Measurements from ENCODE around the gene IFT122.

The IFT122 gene

GRCh38 chr3:129417326-129417725 lies 22.7 kb upstream of the IFT122 start:
- peak; percentile 25 for DNase-seq

DNA sequence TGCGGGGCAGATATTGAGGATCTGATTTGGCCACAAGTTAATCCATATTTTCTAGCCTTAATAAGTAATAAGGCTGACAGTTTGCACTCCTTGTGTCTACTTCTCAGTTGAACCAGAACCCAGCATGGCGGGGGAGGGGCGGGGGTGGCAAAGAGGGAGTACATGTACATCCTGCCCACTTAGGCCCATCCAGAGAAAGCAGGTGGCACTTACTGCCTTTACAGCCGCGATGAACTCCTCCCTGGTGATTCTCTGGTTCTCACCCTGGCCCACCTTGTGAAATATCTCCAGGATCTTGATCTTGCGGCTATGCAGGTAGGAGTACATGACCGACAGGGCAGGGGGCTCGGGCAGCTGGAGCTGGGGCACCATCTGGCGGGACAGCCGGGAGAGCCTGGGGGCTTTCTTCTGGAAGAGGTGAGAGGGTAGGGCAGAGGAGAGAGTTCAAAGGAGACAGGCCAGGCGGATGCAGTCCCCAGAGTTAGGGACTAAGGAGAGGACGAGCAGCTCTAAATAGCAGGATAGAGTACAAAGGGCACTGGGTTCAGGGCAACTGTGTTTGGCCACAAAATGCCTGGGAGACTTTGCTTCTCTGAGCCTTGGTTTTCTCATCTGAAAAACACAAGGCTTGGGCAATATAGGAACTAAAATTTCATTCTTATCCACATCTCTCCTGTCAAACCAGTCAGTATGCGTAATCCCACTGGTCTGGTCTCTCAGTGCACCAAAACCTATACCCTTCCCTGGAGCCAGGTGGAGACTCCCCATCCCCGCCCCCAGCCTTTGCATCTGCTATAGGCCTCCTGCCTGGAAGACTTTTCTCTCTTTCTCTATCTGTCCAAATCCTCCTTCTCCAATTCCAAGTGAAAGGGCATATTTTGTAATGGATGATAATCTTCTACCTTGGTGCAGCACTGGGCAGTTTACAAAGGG lies 21.7 kb upstream of the IFT122 start:
- DNase-seq, result no peak

GRCh38 chr3:129419476-129419875 lies 20.5 kb upstream of the IFT122 start:
- no peak for DNase-seq

DNA sequence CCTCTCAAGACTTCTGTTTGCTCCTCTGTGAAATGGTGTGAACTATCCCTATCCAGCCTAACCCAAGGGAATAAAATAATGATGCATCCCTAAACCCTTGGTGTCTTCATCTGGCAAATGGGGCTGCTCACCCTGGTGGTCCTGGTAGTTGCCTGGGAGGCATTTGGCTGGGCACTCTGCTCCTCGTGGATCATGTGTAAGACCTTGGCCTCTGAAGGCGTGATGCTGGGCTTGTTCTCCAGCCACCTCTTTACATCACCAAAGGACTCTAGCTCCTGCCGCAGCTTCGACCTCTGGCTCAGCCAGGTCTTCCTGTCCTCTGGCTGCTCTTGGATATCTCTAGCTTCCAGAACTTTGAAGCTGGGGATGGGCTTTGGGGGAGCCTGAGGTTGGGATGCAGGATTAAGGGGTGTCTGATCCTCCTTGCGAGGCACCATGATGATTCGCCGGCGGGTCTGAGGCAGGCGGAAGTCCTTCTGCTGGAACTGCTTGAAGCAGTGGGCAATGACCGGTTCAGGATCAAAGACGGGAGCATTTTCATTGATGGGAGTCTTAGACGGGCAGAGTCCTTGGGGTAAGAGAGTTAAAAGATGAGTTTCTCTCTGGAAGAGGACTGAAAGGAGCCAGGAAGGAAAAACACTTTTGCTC lies 18.7 kb upstream of the IFT122 start:
- DNase-seq, result no peak

DNA sequence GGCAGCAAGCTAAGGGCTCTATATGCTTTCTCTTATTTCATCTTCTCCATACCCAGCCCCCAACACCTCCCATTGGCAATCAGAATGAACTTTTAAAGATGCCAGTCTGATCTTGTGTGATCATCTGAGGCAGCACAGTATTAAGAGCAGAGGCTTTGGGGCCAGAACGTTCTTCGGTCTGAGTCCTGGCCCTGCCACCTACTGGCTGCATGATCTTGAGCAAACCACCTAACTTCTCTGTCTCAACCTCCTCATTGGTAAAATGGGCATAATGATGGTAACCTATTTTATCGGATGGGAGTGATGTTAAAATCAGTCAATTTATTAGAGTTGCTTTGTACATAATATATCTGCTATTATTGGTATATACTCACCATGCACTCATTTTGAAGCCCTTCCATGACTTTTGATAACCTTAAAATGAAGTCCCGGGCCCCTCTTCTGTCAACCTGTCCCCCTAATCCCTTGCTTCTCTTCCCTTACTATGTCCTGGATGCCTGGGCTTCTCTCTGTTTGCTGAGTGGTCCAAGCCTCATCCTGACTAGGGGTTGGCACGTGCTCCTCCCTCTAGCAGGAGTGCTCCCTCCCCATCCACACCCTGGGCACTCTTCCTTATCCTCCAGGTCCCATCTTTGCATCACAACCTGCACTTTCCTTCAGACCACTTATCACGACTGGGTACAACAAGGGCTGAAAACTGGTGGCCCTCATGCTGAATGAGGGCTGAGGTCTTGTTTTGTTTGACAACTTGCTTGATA lies 17.9 kb upstream of the IFT122 start:
- no peak for DNase-seq

DNA sequence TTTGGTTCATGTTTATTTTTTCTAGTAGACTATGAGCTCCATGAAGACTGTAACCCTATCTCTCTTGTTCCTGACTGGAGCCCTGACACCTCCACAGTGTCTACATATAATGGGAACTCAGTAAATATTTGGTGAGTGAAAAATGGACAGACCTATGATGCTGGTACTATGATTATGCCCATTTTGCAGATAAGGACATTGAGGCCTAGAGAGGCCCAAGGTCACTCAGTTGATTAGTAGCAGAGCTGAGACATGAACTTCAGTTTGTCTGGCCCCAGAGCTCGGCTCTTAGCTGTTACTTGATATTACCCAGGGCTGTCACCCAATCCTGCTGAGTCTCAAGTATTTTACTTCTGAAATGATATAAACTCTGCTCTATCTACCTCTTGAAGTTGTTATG lies 17.1 kb upstream of the IFT122 start:
- no peak for DNase-seq

DNA sequence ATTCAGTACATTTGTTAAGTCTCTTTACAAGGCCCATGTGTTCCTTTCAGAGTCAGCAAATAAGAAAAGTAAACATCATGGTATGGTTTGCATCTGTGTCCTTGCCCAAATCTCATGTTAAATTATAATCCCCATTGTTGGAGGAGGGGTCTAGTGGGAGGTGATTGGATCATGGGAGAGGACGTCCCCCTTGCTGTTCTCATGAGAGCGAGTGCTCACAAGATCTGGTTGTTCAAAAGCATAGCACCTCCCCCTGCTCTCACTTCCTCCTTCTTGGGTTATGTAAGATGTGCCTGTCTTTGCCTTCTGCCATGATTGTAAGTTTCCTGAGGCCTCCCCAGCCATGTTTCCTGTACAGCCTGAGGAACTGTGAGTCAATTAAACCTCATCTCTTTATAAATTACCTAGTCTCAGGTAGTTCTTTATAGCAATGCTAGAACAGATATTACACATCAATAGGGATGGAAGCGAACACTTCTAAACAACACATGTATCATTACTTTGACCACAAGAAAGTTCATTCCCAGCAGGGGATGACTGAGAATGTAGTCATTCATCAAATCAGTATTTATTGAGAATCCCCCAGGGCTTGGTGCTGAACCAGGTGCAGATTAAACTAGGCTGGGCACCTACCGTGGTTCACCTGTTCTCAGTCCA lies 15.7 kb upstream of the IFT122 start:
- DNase-seq, result peak; percentile 97

DNA sequence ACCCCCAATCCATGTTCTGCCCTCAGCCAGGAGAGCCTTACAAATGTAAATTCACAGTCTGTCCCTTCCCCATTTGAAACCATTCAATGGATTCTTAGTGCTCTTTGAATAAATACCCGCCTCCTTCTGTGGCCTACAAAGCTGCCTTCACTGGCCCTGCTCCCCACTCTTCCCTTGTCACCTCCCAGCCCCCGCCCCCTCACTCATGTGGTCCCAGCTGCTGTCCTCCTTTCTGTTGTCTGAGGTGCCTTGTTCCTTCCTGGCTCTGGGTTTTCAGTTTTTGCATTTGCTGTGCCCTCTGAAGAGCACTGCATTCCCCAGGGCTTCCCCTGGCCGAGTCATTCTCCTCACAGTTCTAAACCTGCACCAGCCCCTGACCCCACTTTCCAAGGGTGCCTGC lies 14.8 kb upstream of the IFT122 start:
- DNase-seq, result no peak

- DNase-seq, result no peak
Observed at GRCh38 chr3:129425619-129426018, 14.4 kb upstream of the IFT122 start.

DNA sequence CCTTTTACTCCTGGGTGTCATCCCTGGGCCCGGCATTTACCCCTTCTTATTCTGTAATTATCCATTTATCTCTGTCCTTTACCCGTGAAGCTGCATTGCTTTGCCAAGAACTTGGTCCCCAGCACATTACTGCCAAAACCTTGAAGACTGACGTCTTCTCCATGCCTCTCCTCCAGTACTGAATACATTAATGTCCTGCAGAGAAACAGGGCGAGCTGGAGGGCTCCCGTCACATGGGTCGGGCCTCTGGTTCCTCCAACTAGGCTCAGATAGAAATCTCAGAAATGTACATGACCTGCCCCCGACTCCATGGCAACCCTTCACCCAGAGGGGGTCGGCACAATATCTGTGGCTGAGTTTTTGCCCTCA lies 12.0 kb upstream of the IFT122 start:
- DNase-seq, result no peak

GRCh38 chr3:129428376-129429079 lies 11.5 kb upstream of the IFT122 start, which contains the start of gene EFCAB12:
Gene EFCAB12 (minus strand): TSS chr3:129428636. CDS start chr3:129428488, 148 bp downstream.
- peak; percentile 78 for DNase-seq

DNA sequence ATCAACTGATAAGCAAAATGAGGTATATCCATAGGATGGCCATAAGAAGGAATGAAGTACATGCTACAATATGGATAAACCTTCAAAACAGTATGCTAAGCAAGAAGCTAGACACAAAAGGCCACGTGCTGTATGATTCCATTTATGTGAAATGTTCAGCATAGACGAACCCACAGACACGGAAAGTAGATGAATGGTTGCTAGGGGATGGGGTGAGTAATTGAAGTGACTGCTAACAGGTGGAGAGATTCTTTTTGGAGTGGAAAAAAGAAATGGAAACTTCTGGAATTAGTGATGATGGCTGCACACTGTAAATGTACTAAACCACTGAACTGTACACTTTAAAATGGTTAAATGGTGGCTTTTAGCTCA lies 11.0 kb upstream of the IFT122 start:
- DNase-seq, result no peak

- no peak for DNase-seq
Observed at GRCh38 chr3:129429602-129430001, 10.4 kb upstream of the IFT122 start.

GRCh38 chr3:129432036-129432435 lies 8.0 kb upstream of the IFT122 start:
- DNase-seq, result peak; percentile 57

- DNase-seq, result peak; percentile 37
Observed at GRCh38 chr3:129432671-129433070, 7.4 kb upstream of the IFT122 start.

- DNase-seq, result no peak
Observed at GRCh38 chr3:129433565-129433964, 6.5 kb upstream of the IFT122 start.

GRCh38 chr3:129434140-129434539 lies 5.9 kb upstream of the IFT122 start:
- DNase-seq, result no peak

DNA sequence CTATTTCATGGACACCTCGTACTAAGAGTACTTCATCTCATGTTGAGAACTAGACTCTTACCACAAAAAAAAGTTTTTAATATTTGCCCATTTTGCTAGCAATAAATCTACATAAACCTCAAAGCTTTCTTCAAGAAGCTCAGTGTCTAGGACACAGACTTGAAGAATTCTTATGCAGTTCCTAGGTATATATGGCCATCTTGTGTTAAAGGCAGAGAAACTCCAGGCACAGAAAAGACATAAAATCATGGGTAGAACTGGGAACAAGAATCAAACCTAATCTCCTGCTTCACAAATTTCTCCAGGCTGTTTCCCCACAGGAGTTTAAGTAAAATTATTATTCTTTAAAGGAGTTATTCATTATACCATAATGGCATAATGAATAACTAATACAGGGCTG lies 4.7 kb upstream of the IFT122 start:
- DNase-seq, result no peak

DNA sequence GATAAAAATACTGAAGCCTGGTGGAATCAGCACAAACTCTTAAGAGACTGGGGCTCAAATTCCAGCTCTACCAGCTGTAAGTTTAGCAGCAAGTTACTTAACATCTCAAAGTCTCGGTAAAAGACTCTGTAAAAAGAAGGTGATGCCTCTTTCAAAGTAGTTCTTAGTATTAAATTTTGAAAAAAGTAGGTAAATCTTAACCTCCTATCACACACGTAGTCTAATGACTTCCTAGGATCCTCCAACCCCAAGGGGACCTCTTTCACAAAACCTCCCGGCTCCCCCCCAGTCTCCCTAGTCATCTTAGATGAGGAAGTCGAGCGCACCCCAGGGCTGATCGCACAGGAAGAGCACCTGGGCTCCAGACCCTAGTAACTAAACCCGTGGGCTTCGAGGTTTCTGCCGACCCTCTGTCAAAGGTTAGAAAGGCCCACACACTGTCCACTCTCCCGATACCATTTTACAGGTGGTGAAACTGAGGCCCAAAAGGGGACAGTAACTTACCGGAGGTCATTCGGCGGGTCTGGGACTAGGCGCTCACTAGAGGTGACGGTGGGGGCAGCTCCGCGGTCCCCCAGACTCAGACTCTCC lies 703 bp upstream of the IFT122 start:
- DNase-seq, result peak; percentile 53

DNA sequence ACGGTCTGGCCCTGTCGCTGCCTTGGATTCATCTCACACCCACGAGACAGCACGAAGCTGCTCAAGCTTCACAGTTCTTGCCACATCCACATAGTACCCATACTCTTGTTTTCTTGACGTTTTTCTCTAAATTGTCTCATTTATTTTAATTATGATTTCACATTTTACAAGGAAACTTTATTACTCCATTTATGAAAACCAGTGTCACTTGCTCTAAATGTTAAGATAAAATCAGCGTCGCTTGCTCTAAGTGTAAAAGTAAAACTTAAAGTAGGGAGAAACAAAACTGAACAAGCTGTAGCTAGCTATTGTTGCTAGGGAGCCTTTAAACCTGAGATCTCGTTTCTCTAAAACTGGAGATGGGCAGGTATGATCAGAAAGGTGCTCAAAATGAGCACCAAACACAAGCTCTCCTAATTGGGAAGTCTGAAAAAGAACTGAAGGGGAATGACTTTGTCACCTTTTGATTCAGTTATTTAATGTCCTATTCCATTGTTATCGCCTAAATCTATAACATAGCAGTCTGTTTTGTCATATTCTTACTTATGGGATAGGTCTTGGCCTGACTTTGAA lies 680 bp downstream of the IFT122 start:
- DNase-seq, result no peak

DNA sequence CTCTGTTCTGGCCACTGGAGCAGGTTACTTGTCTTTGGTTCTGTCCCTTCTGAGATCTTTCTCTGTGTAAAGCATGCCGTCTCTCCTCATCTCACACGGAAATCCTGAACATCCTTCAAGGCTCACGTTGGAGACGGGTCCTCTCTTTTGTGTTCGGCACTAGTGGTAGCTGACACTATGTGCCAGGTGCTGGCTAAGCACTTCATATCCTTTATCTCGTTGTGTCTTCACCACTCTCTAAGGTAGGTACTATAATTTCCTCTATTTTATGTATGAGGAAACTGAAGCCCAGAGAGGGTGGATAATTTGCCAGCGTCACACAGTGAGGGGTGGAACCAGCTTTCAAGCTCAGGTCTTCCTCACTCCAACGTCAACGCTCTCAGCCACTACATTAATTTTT lies 1.2 kb downstream of the IFT122 start:
- peak; percentile 23 for DNase-seq

DNA sequence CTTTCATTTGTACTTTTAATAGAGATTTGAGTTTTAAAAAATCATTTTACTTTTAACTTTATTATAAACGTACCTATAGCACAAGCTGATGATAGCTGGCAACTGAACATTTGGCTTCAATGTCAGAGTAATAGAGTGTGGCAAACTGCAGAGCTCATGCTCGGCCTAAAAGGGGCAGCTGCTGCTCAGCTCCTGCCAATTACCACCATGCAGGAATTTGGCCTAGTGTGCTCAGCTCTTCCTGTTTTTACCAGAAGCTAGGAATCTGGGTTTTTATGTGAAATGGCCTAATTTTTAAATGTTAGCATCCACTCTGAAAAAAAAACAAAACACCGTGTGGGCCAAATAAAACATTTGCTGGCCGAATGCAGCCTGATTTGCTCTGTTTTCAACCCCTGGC lies 1.8 kb downstream of the IFT122 start:
- DNase-seq, result peak; percentile 13
